ENCODE measurements around the gene SENP1. TPM values are rescaled to one million over a fixed set of nuclear protein-coding genes. Genes with fewer than 3 reads are reported as not detected.
"Not testable (repeated sequence)": the region's sequence is repeated elsewhere in the genome, so short reads cannot be mapped to it uniquely, and the experiment has no call there.

The SENP1 gene
- total RNA-seq, 4 donors from 2014 or later, result 20.6 to 58.8 (median 24.5) TPM

DNA sequence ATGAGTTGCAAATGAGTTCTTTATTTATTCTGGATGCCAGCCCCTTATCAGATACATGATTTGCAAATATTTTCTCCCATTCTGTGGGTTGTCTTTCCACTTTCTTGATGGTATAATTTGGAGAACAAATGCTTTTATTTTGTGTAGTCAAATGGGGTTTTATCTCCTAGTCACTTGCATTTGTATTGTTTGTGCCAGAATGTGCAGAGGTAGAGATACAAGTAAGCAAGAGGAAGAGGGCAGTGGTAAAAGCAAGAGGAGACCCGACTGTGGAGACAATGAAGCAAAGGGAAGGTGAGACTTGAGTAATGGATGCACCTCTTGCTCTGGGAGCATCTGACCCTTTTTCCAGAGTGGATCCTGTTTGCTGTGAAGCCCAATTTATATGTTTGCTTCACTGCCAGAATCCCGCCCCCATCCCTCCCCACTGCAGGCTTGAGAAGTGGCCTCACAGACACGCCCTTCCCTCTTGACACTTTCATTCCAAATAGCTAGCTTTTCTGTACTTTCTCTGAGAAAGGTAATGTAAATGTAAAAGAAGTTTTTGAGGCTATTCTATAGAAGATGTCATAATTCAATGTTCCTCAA lies 12.5 kb upstream of the SENP1 start:
- Histone ChIP-seq H3K4me1 (peaks cover 9 to 10% of the 10 kb centered on the region in 2 donors), H3K27me3 (no peaks in the 10 kb centered on the region), H3K36me3 (no peaks in the 10 kb centered on the region), H3K4me3 (replicated peaks in 1 of 3) (peak overlapping the region in 2 of 3 donors; percentile 30 to 44), H3K27ac (peak overlapping the region in 1 of 3 donors; percentile 43), H3K9me3 (no peaks in the 10 kb centered on the region)
- TF ChIP-seq CTCF (IDR thresholded peaks at IDR 0.05), result no peak
- TF ChIP-seq POLR2A (IDR thresholded peaks at IDR 0.05), result no peak
- intact Hi-C loops (cut with DNase I), result no loop called here
- peak; percentile 19 to 40 for DNase-seq
- 20 to 21% methylated on average over 3 of the region's 3 CpGs for WGBS, 2 donors

DNA sequence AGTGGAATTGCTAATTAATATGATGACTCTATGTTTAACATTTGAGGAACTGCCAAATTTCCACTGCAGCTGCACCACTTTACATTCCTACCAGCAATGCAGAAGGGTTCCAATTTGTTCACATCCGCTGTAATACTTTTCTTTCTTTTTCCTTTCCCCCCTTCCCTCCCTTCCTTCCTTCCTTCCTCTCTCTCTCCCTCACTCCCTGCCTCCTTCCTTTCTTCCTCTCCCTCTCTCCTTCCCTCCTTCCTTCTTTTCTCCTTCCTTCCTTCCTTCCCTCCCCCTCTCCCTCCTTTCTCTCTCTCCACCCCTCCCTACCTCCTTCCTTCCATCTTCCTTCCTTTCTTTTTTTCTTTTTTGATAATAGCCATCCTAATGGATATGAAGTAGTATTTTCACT lies 10.1 kb upstream of the SENP1 start:
- no peak for TF ChIP-seq CTCF (IDR thresholded peaks at IDR 0.05)
- no peak for TF ChIP-seq POLR2A (IDR thresholded peaks at IDR 0.05)
- Histone ChIP-seq H3K4me1 (peaks cover 9 to 10% of the 10 kb centered on the region in 2 donors), H3K36me3 (no peaks in the 10 kb centered on the region), H3K4me3 (replicated peaks in 1 of 3) (no peak overlapping the region), H3K9me3 (no peaks in the 10 kb centered on the region), H3K27me3 (no peaks in the 10 kb centered on the region), H3K27ac (no peak overlapping the region)
- DNase-seq, result no peak
- WGBS, 2 donors, result 84 to 91% methylated on average over 1 of the region's 1 CpG
- intact Hi-C loops (cut with DNase I), result no loop called here

DNA sequence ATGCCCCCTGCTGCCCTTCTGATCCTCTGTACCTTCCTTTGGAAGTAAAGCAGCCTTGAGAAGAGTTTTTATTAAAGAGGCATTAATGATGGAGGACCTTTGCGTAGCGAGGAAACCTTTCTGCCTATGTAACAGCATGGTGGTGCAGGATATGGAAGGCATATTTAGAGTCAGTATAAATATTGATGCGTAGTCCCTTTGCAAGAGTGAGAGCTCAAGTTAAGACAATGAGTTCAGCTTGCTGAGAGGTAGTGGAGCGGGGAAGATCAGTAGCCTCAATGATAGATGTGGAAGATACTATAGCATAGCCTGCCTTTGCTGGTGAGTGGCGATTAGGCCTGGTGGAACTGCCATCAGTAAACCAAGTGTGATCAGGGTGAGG lies 5.4 kb upstream of the SENP1 start:
- H3K27me3 ChIP-seq; intact Hi-C loops (cut with DNase I); H3K9me3 ChIP-seq; H3K36me3 ChIP-seq; H3K4me3 ChIP-seq (replicated peaks in 1 of 3); H3K27ac ChIP-seq; H3K4me1 ChIP-seq; DNase-seq: not testable (repeated sequence)
- 96% methylated on average over 5 of the region's 5 CpGs for WGBS, 2 donors

DNA sequence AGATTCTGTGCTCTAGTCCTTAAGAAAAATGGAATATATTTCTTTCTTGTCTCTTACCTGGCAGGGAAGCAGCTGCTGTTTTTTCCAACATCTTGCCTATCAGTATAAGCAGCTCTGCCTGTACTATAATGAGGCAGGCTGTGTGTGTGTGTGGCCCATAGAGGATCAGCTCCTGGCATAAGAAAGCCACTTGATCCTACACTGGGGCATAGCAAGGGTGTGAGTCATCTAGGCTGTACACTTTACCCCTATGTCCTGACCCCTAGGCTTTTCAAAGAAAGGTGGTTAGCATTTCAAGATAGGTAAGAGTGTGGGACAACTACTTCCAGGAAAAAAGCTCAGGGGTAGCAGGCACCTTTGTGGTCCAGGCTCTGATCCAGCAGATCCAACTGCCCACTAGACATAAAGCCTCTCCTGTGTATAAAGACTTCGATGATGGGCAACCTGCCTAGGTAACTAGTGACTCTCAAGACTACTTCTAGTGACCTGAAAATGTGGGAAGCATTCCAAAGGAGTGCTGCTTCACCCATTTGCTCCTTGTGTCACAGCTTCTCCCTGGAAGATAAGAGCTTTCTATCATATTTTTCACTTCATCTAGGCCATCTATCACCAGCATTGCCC lies 4.9 kb upstream of the SENP1 start:
- Histone ChIP-seq H3K27ac (no peak overlapping the region), H3K4me3 (replicated peaks in 1 of 3) (no peak overlapping the region), H3K4me1 (peaks cover 7 to 8% of the 10 kb centered on the region in 2 donors), H3K27me3 (no peaks in the 10 kb centered on the region), H3K9me3 (no peaks in the 10 kb centered on the region), H3K36me3 (no peaks in the 10 kb centered on the region)
- intact Hi-C loops (cut with DNase I), result no loop called here
- TF ChIP-seq POLR2A (IDR thresholded peaks at IDR 0.05) (no peak), CTCF (IDR thresholded peaks at IDR 0.05) (no peak)
- no peak for DNase-seq
- 57 to 70% methylated on average over 1 of the region's 1 CpG for WGBS, 2 donors

- intact Hi-C loops (cut with DNase I), result no loop called here
Observed at GRCh38 chr12:48109424-48109823, 3.5 kb upstream of the SENP1 start.

More at GRCh38 chr12:48109424-48109823, 3.5 kb upstream of the SENP1 start:
- DNase-seq, result no peak
- Histone ChIP-seq H3K4me1 (peaks cover 7 to 15% of the 10 kb centered on the region in 2 donors), H3K27me3 (no peaks in the 10 kb centered on the region), H3K9me3 (no peaks in the 10 kb centered on the region), H3K4me3 (replicated peaks in 1 of 3) (no peak overlapping the region), H3K36me3 (no peaks in the 10 kb centered on the region), H3K27ac (no peak overlapping the region)
- TF ChIP-seq POLR2A (IDR thresholded peaks at IDR 0.05) (no peak), CTCF (IDR thresholded peaks at IDR 0.05) (no peak)
